ENCODE data around the gene PAK4. TPM values are rescaled to one million over a fixed set of nuclear protein-coding genes. Genes with fewer than 3 reads are reported as not detected.
"Not testable (repeated sequence)": the region's sequence is repeated elsewhere in the genome, so short reads cannot be mapped to it uniquely, and the experiment has no call there.

The PAK4 gene
- total and polyA plus RNA-seq, 5 donors from 2014 or later: 0.87 to 10.9 (median 1.8) TPM

GRCh38 chr19:39206122-39206521 lies 80.5 kb downstream of the PAK4 start:
- Histone ChIP-seq H3K27me3 (ENCODE audit: control insufficient read depth, insufficient read depth, low read length) (peaks cover 4% of the 10 kb centered on the region), H3K4me1 (ENCODE audit: control insufficient read depth, insufficient read depth, low read length, poor library complexity, severe bottlenecking) (no peaks in the 10 kb centered on the region), H3K9me3 (ENCODE audit: control insufficient read depth in 2 of 2, low read length in 2 of 2) (no peaks in the 10 kb centered on the region), H3K4me3 (ENCODE audit: low read depth, low read length) (no peak overlapping the region), H3K27ac (ENCODE audit: insufficient read depth, low read length, poor library complexity, severe bottlenecking) (no peak overlapping the region), H3K36me3 (ENCODE audit: control insufficient read depth, insufficient read depth, low read length) (no peaks in the 10 kb centered on the region)
- DNase-seq (no peak), ATAC-seq (ENCODE audit: low read depth in 2 of 2) (no peak)
- H3K4me1 Mint-ChIP-seq: no peaks in the 10 kb centered on the region
- H3K27me3 Mint-ChIP-seq: peaks cover 35% of the 10 kb centered on the region
- H3K27ac Mint-ChIP-seq: peak overlapping the region in 1 of 3 donors; percentile 74
- H3K4me3 Mint-ChIP-seq: no peak overlapping the region
- no peaks in the 10 kb centered on the region for H3K9me3 Mint-ChIP-seq
- H3K36me3 Mint-ChIP-seq: no peaks in the 10 kb centered on the region

- Histone ChIP-seq H3K27ac (ENCODE audit: insufficient read depth, low read length, poor library complexity, severe bottlenecking) (no peak overlapping the region), H3K9me3 (ENCODE audit: control insufficient read depth in 2 of 2, low read length in 2 of 2) (no peaks in the 10 kb centered on the region), H3K36me3 (ENCODE audit: control insufficient read depth, insufficient read depth, low read length) (no peaks in the 10 kb centered on the region), H3K4me3 (ENCODE audit: low read depth, low read length) (no peak overlapping the region), H3K27me3 (ENCODE audit: control insufficient read depth, insufficient read depth, low read length) (peaks cover 4% of the 10 kb centered on the region), H3K4me1 (ENCODE audit: control insufficient read depth, insufficient read depth, low read length, poor library complexity, severe bottlenecking) (no peaks in the 10 kb centered on the region)
- Mint-ChIP-seq H3K4me1 (no peaks in the 10 kb centered on the region), H3K27ac (no peak overlapping the region), H3K27me3 (peaks cover 23% of the 10 kb centered on the region), H3K4me3 (no peak overlapping the region), H3K9me3 (no peaks in the 10 kb centered on the region), H3K36me3 (no peaks in the 10 kb centered on the region)
- DNase-seq: no peak
- no peak for ATAC-seq (ENCODE audit: low read depth in 2 of 2)
Measured at GRCh38 chr19:39207293-39207836, 81.8 kb downstream of the PAK4 start.

- Mint-ChIP-seq H3K27ac (peak overlapping the region in 2 of 3 donors; percentile 5 to 46), H3K9me3 (no peaks in the 10 kb centered on the region), H3K4me3 (no peak overlapping the region), H3K27me3 (peaks cover 19% of the 10 kb centered on the region), H3K36me3 (no peaks in the 10 kb centered on the region), H3K4me1 (no peaks in the 10 kb centered on the region)
- Histone ChIP-seq H3K4me1 (ENCODE audit: control insufficient read depth, insufficient read depth, low read length, poor library complexity, severe bottlenecking) (no peaks in the 10 kb centered on the region), H3K27ac (ENCODE audit: insufficient read depth, low read length, poor library complexity, severe bottlenecking) (no peak overlapping the region), H3K27me3 (ENCODE audit: control insufficient read depth, insufficient read depth, low read length) (peaks cover 1% of the 10 kb centered on the region), H3K4me3 (ENCODE audit: low read depth, low read length) (no peak overlapping the region), H3K36me3 (ENCODE audit: control insufficient read depth, insufficient read depth, low read length) (no peaks in the 10 kb centered on the region), H3K9me3 (ENCODE audit: control insufficient read depth in 2 of 2, low read length in 2 of 2) (no peaks in the 10 kb centered on the region)
- DNase-seq: no peak
- ATAC-seq (ENCODE audit: low read depth in 2 of 2): no peak
Measured at GRCh38 chr19:39208175-39208795, 82.7 kb downstream of the PAK4 start.

GRCh38 chr19:39209196-39209595 lies 83.6 kb downstream of the PAK4 start:
- no peak for ATAC-seq (ENCODE audit: low read depth in 2 of 2)

GRCh38 chr19:39211731-39212374 lies 86.3 kb downstream of the PAK4 start:
- Histone ChIP-seq H3K27me3 (ENCODE audit: control insufficient read depth, insufficient read depth, low read length) (no peaks in the 10 kb centered on the region), H3K27ac (ENCODE audit: insufficient read depth, low read length, poor library complexity, severe bottlenecking) (no peak overlapping the region), H3K9me3 (ENCODE audit: control insufficient read depth in 2 of 2, low read length in 2 of 2) (no peaks in the 10 kb centered on the region), H3K36me3 (ENCODE audit: control insufficient read depth, insufficient read depth, low read length) (no peaks in the 10 kb centered on the region), H3K4me1 (ENCODE audit: control insufficient read depth, insufficient read depth, low read length, poor library complexity, severe bottlenecking) (no peaks in the 10 kb centered on the region), H3K4me3 (ENCODE audit: low read depth, low read length) (no peak overlapping the region)
- H3K4me1 Mint-ChIP-seq: no peaks in the 10 kb centered on the region
- H3K9me3 Mint-ChIP-seq: no peaks in the 10 kb centered on the region
- H3K36me3 Mint-ChIP-seq: peaks cover under 1% of the 10 kb centered on the region
- ATAC-seq (ENCODE audit: low read depth in 2 of 2): no peak
- no peak for DNase-seq
- no peak overlapping the region for H3K27ac Mint-ChIP-seq
- no peak overlapping the region for H3K4me3 Mint-ChIP-seq
- H3K27me3 Mint-ChIP-seq: peaks cover 11% of the 10 kb centered on the region

More at GRCh38 chr19:39209196-39209595, 83.6 kb downstream of the PAK4 start:
- no peaks in the 10 kb centered on the region for H3K4me1 Mint-ChIP-seq
- Histone ChIP-seq H3K4me3 (ENCODE audit: low read depth, low read length) (no peak overlapping the region), H3K4me1 (ENCODE audit: control insufficient read depth, insufficient read depth, low read length, poor library complexity, severe bottlenecking) (no peaks in the 10 kb centered on the region), H3K27me3 (ENCODE audit: control insufficient read depth, insufficient read depth, low read length) (no peaks in the 10 kb centered on the region), H3K9me3 (ENCODE audit: control insufficient read depth in 2 of 2, low read length in 2 of 2) (no peaks in the 10 kb centered on the region), H3K27ac (ENCODE audit: insufficient read depth, low read length, poor library complexity, severe bottlenecking) (no peak overlapping the region), H3K36me3 (ENCODE audit: control insufficient read depth, insufficient read depth, low read length) (no peaks in the 10 kb centered on the region)
- H3K9me3 Mint-ChIP-seq: no peaks in the 10 kb centered on the region
- H3K4me3 Mint-ChIP-seq: no peak overlapping the region
- H3K27ac Mint-ChIP-seq: no peak overlapping the region
- no peak for DNase-seq
- peaks cover 19% of the 10 kb centered on the region for H3K27me3 Mint-ChIP-seq
- H3K36me3 Mint-ChIP-seq: no peaks in the 10 kb centered on the region

GRCh38 chr19:39212375-39212742 lies 86.8 kb downstream of the PAK4 start:
- peaks cover 0 to 1% (median 0%) of the 10 kb centered on the region in 7 donors for H3K9me3 Mint-ChIP-seq
- H3K36me3 Mint-ChIP-seq: peaks cover 5% of the 10 kb centered on the region

GRCh38 chr19:39215323-39215722 lies 89.7 kb downstream of the PAK4 start:
- not testable (repeated sequence) for DNase-seq; H3K4me3 ChIP-seq (ENCODE audit: low read depth, low read length); H3K9me3 Mint-ChIP-seq; H3K4me1 ChIP-seq (ENCODE audit: control insufficient read depth, insufficient read depth, low read length, poor library complexity, severe bottlenecking); H3K9me3 ChIP-seq (ENCODE audit: control insufficient read depth in 2 of 2, low read length in 2 of 2); H3K36me3 ChIP-seq (ENCODE audit: control insufficient read depth, insufficient read depth, low read length); ATAC-seq (ENCODE audit: low read depth in 2 of 2); H3K4me3 Mint-ChIP-seq; H3K36me3 Mint-ChIP-seq; H3K27ac Mint-ChIP-seq; H3K27me3 ChIP-seq (ENCODE audit: control insufficient read depth, insufficient read depth, low read length); H3K4me1 Mint-ChIP-seq; H3K27ac ChIP-seq (ENCODE audit: insufficient read depth, low read length, poor library complexity, severe bottlenecking)
- peaks cover 12% of the 10 kb centered on the region for H3K27me3 Mint-ChIP-seq

More at GRCh38 chr19:39212375-39212742, 86.8 kb downstream of the PAK4 start:
- no peaks in the 10 kb centered on the region for H3K4me1 ChIP-seq (ENCODE audit: control insufficient read depth, insufficient read depth, low read length, poor library complexity, severe bottlenecking)
- Mint-ChIP-seq H3K27ac (no peak overlapping the region), H3K27me3 (peaks cover 16% of the 10 kb centered on the region), H3K4me3 (no peak overlapping the region), H3K4me1 (no peaks in the 10 kb centered on the region)
- H3K36me3 ChIP-seq (ENCODE audit: control insufficient read depth, insufficient read depth, low read length): no peaks in the 10 kb centered on the region
- DNase-seq (peak; percentile 9 to 63 (median 46)), ATAC-seq (ENCODE audit: low read depth in 2 of 2) (peak; percentile 73 to 81)
- H3K4me3 ChIP-seq (ENCODE audit: low read depth, low read length): no peak overlapping the region
- H3K9me3 ChIP-seq (ENCODE audit: control insufficient read depth in 2 of 2, low read length in 2 of 2): no peaks in the 10 kb centered on the region
- no peak overlapping the region for H3K27ac ChIP-seq (ENCODE audit: insufficient read depth, low read length, poor library complexity, severe bottlenecking)
- H3K27me3 ChIP-seq (ENCODE audit: control insufficient read depth, insufficient read depth, low read length): no peaks in the 10 kb centered on the region

- Mint-ChIP-seq H3K9me3 (peaks cover 0 to 1% (median 0%) of the 10 kb centered on the region in 7 donors), H3K36me3 (peaks cover 5% of the 10 kb centered on the region), H3K27ac (no peak overlapping the region), H3K4me1 (no peaks in the 10 kb centered on the region), H3K27me3 (peaks cover 16% of the 10 kb centered on the region), H3K4me3 (no peak overlapping the region)
- no peak for ATAC-seq (ENCODE audit: low read depth in 2 of 2)
- Histone ChIP-seq H3K4me3 (ENCODE audit: low read depth, low read length) (no peak overlapping the region), H3K9me3 (ENCODE audit: control insufficient read depth in 2 of 2, low read length in 2 of 2) (no peaks in the 10 kb centered on the region), H3K4me1 (ENCODE audit: control insufficient read depth, insufficient read depth, low read length, poor library complexity, severe bottlenecking) (no peaks in the 10 kb centered on the region), H3K27ac (ENCODE audit: insufficient read depth, low read length, poor library complexity, severe bottlenecking) (no peak overlapping the region), H3K36me3 (ENCODE audit: control insufficient read depth, insufficient read depth, low read length) (no peaks in the 10 kb centered on the region), H3K27me3 (ENCODE audit: control insufficient read depth, insufficient read depth, low read length) (peaks cover 2% of the 10 kb centered on the region)
- DNase-seq: no peak
Measured at GRCh38 chr19:39217094-39217493, 91.5 kb downstream of the PAK4 start.

Data from CD4-positive, CD25-positive, alpha-beta regulatory T cell (primary cell).